Fibroblast of the aortic adventitia (primary cell): ENCODE data around the gene VSTM2A. TPM values are rescaled to one million over a fixed set of nuclear protein-coding genes. Genes with fewer than 3 reads are reported as not detected.

Source experiments
- DNase-seq: peaks from one replicate; pipeline ENCODE4 v3.0.0-alpha.2; 2010; ENCODE audit warnings: low read depth
- H3K4me3 ChIP-seq: 2 replicates; pipeline ENCODE4 v1.5.1; 2011; ENCODE audit warnings: low read depth, mild to moderate bottlenecking, control low read depth, low read length, moderate library complexity
- total RNA-seq: library from RNA; depleted of rRNA; stranded (reverse); fragments of >200 nt; gene quantifications from 2 replicates; pipeline ENCODE4 v1.2.3, GENCODE V29; 2012; ENCODE audit warnings: low replicate concordance
- TF ChIP-seq, protein P1 (sequence below): IDR thresholded peaks from 2 replicates; pipeline ENCODE4 v1.5.1; 2011; ENCODE audit warnings: mild to moderate bottlenecking, low read length, control low read depth, inconsistent platforms; ENCODE audit not compliant: insufficient read depth

Gene VSTM2A
- total RNA-seq, 1 donor, result not detected

DNA sequence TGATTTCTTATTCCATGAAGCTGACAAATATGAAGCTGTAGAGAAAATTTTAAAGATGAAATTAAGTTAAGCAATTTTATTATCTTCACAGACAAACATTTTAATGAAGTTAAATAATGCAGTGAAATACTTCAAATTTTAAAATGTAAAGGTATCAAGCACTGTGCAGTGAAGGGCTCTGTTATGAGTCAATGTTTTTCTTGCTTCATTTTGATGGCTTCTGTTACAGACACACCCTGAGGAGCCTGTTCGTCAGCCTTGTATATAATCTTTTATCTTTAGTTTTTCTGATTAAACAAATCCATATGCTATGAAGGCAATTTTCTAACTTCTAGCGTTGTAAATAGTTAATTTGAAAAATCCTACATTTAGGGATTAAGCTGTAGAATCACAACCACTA, 18.5 kb downstream of the VSTM2A start:
- TF ChIP-seq, protein P1, sequence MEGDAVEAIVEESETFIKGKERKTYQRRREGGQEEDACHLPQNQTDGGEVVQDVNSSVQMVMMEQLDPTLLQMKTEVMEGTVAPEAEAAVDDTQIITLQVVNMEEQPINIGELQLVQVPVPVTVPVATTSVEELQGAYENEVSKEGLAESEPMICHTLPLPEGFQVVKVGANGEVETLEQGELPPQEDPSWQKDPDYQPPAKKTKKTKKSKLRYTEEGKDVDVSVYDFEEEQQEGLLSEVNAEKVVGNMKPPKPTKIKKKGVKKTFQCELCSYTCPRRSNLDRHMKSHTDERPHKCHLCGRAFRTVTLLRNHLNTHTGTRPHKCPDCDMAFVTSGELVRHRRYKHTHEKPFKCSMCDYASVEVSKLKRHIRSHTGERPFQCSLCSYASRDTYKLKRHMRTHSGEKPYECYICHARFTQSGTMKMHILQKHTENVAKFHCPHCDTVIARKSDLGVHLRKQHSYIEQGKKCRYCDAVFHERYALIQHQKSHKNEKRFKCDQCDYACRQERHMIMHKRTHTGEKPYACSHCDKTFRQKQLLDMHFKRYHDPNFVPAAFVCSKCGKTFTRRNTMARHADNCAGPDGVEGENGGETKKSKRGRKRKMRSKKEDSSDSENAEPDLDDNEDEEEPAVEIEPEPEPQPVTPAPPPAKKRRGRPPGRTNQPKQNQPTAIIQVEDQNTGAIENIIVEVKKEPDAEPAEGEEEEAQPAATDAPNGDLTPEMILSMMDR, result no peak
- DNase-seq, result no peak
- H3K4me3 ChIP-seq, result no peak overlapping the region

DNA sequence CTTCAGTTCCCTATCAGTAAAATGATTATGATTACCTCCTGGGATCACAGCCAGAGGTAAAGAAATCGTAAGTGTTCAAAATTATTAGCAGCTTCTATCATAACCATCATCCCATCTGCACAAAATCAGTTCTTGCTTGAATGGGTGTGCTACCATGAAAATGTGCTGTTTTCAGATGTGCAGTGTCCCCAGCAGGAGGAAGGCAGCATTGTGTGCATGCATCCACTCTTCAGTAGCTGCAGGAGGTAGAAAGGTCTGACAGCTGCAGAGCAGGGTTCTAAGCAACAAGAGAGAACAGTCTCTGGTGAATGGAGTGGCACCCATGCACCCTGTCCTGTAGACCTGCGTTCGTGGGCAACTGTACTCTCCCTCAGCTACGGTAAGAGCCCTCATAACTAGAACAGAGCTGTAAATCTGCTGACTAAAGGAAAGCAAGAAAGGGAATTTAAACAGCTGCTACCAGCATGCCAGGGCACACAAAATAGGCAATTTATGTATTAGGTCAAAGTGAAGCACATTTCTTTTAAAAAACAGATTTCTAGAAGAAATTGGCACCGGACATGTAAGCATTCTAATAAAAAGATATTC, 21.2 kb downstream of the VSTM2A start:
- no peak overlapping the region for H3K4me3 ChIP-seq
- DNase-seq, result no peak
- TF ChIP-seq, protein P1, result no peak

DNA sequence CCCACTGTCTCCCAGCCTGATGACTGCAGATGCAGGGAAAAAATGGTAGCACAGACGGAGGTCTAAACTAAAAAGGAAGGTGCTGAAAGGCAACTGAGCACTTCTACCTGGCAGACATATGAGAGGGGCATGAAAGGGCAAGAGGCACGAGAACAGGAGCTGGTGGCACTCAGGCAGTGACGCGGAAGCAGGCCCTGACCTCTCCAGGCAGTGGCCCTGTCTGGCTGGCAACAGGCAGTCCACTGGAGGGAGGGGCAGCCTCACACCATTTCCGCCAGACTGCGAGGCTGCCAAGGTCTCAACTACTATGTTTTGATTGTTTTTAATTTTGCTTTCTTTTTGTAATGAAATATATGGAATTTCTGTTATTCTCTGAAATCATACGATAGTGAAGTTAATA, 23.3 kb downstream of the VSTM2A start:
- no peak overlapping the region for H3K4me3 ChIP-seq
- TF ChIP-seq, protein P1, result no peak
- DNase-seq, result no peak

DNA sequence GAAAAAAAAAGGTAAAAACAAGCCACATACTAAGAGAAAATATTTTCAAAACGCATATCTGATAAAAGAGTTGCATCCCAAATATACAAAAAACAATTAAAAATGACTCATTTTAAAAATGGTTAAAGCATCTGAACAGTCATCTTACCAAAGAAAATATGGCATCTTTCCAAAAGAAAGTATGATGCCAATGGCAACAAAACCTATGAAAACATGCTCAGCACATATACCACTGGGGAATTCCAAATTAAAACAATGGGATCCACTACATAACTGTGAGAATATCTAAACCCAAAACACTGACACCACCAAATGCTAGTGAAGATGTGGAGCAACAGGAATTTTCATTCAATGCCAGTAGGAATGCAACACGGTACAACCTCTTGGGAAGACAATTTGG, 39.3 kb downstream of the VSTM2A start:
- TF ChIP-seq, protein P1, result no peak
- H3K4me3 ChIP-seq, result no peak overlapping the region
- DNase-seq, result peak; percentile 17

DNA sequence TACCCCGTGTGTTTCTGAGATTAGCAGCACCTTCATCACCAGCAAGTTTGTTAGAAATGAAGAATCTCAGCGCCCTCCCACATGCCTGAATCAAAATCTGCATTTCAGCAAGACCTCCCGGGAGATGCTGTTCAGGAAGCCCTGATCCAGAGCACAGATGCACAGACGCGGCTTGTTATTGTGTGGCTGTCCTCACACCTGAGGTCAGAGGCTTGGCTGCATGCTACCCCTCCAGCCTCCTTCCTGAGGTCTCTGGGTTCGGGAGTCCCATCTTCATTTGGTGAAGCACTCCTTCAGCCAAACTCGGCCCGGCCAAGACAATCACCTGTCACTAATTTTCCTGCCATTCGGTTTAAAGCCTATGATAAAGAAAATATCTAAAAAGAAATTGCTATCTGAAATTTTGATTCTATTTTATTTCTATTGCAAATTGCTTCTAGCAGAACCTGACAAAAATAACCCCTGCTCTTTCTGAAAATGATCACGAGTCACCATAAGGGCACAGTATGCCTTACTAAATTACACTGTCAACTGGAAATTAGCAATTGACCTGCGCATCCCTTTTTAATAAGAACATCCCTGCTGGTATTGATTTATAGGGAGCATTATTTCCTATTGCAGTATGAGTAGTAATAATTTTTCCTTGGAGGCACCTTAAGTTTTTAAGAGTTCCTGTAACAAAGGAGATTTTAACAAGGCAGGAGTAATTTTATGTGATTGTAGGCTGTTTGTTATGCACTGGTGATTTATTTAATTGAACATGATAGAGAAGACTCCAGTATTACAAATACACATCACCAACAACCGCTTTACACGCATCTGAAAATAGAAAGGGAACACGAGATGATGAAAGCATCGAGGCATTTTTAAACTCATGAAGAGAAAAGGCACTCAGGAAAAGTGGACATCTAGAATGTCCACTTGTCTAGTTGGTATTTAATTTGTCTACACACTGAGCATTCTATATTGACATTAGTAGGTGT, 49.5 kb downstream of the VSTM2A start:
- TF ChIP-seq, protein P1, result no peak
- no peak for DNase-seq
- H3K4me3 ChIP-seq, result no peak overlapping the region

DNA sequence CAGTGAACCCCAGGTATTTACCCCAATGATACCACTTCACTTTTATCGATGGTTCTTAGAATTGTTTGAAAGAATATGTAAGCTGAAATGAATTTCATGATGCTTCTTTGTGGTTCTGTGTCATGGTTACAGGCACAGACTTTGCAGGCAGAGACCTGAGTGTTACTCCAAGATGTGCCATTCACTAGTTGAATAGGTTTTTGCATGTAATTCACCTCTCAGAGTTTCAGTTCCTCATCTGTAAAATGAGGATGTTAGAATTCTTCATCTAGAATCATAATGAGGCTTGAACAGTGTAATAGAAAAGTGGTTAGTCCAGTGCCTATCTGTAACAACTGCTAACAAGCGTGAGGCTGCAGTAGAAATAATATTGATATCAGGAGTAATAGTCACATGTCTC, 54.6 kb downstream of the VSTM2A start:
- H3K4me3 ChIP-seq, result no peak overlapping the region
- no peak for DNase-seq
- TF ChIP-seq, protein P1, result no peak
